SK-N-SH (cell line): ENCODE measurements around the gene SND1. TPM values are rescaled to one million over a fixed set of nuclear protein-coding genes. Genes with fewer than 3 reads are reported as not detected.

Source experiments
- CTCF ChIA-PET: fragments of 300-600, 350-600 bp; formaldehyde crosslinking; extraction: SDS; loops from one replicate; lab custom pipeline; 2021; lab: Yijun Ruan, JAX
- POLR2A ChIA-PET: fragments of 350-600 bp; sonication (Branson Sonifier 250); formaldehyde crosslinking; extraction: SDS; loops from one replicate; lab custom pipeline; 2020; ENCODE audit warnings: antibody characterized with exemption, inconsistent platforms; lab: Yijun Ruan, JAX
- DNase-seq: peaks from one replicate; pipeline ENCODE4 v3.0.0; 2012
- H2AFZ ChIP-seq: fragments of 200-600 bp; sonication (generic); 2 replicates; pipeline ENCODE4 v1.8.1; 2016; ENCODE audit warnings: antibody characterized with exemption, mild to moderate bottlenecking, low read depth
- H3F3A ChIP-seq: fragments of 200-600 bp; sonication (generic); replicated peaks from 2 replicates; pipeline ENCODE3; 2016; ENCODE audit warnings: antibody characterized with exemption, mild to moderate bottlenecking; ENCODE audit not compliant: insufficient read depth
- H3K27ac ChIP-seq, 2 experiments: fragments of 200-500 bp in 1 of 2; fragments of 200-600 bp in 1 of 2; sonication (Bioruptor generic) in 1 of 2; sonication (generic), shearing (Covaris generic) in 1 of 2; 2 replicates each; pipeline versions ENCODE4 v1.5.1 to v1.6.1; 2014 to 2016; ENCODE audit warnings: low read depth in 2 of 2, inconsistent platforms in 1 of 2, low read length in 1 of 2, mild to moderate bottlenecking in 1 of 2, mixed read lengths in 1 of 2
- H3K27me3 ChIP-seq: fragments of 200-600 bp; sonication (generic), shearing (Covaris generic); 2 replicates; pipeline ENCODE4 v1.6.1; 2016; ENCODE audit warnings: mixed run types; ENCODE audit not compliant: insufficient read depth
- H3K36me3 ChIP-seq, 2 experiments: fragments of 200-500 bp in 1 of 2; fragments of 200-600 bp in 1 of 2; sonication (Bioruptor generic) in 1 of 2; sonication (generic) in 1 of 2; replicated peaks in 1 of 2; 2 replicates each; pipeline versions ENCODE3 to v1.5.1; 2014 to 2016; ENCODE audit warnings: low read length in 1 of 2, mild to moderate bottlenecking in 1 of 2; ENCODE audit not compliant: insufficient read depth in 2 of 2, control insufficient read depth in 1 of 2
- H3K4me1 ChIP-seq, 2 experiments: fragments of 200-500 bp in 1 of 2; fragments of 200-600 bp in 1 of 2; sonication (Bioruptor generic) in 1 of 2; sonication (generic), shearing (Covaris generic) in 1 of 2; 2 replicates each; pipeline versions ENCODE4 v1.5.1 to v1.6.1; 2014 to 2016; ENCODE audit warnings: low read depth in 1 of 2, low read length in 1 of 2, mixed run types in 1 of 2; ENCODE audit not compliant: insufficient read depth in 2 of 2, control insufficient read depth in 1 of 2
- H3K4me2 ChIP-seq: fragments of 200-600 bp; sonication (generic), shearing (Covaris generic); 2 replicates; pipeline ENCODE4 v1.6.1; 2017; ENCODE audit warnings: mixed run types
- H3K4me3 ChIP-seq, 2 experiments: fragments of 200-500 bp in 1 of 2; fragments of 200-600 bp in 1 of 2; sonication (Bioruptor generic) in 1 of 2; sonication (generic), shearing (Covaris generic) in 1 of 2; 2 replicates each; pipeline versions ENCODE4 v1.5.1 to v1.8.1; 2014 to 2016; ENCODE audit warnings: low read depth in 2 of 2, inconsistent platforms in 1 of 2, low read length in 1 of 2, mild to moderate bottlenecking in 1 of 2, mixed read lengths in 1 of 2, moderate library complexity in 1 of 2
- H3K79me2 ChIP-seq: fragments of 200-600 bp; sonication (generic); 2 replicates; pipeline ENCODE4 v1.8.1; 2017; ENCODE audit warnings: mild to moderate bottlenecking; ENCODE audit not compliant: insufficient read depth
- H3K9ac ChIP-seq: fragments of 200-600 bp; sonication (generic); 2 replicates; pipeline ENCODE4 v1.6.1; 2017; ENCODE audit warnings: mixed run types
- H3K9me2 ChIP-seq: fragments of 200-600 bp; sonication (generic); 2 replicates; pipeline ENCODE4 v1.6.1; 2017; ENCODE audit warnings: mixed run types
- H3K9me3 ChIP-seq: fragments of 200-600 bp; sonication (generic); 2 replicates; pipeline ENCODE4 v1.6.1; 2017; ENCODE audit warnings: mixed run types, mild to moderate bottlenecking, moderate library complexity
- H4K20me1 ChIP-seq: fragments of 200-600 bp; sonication (generic); 2 replicates; pipeline ENCODE4 v1.6.1; 2017; ENCODE audit warnings: mild to moderate bottlenecking, mixed run types; ENCODE audit not compliant: insufficient read depth
- ELF1 ChIP-seq: IDR thresholded peaks from 2 replicates; pipeline ENCODE4 v1.4.0; 2012
- EP300 ChIP-seq, 2 experiments: IDR thresholded peaks; 2 replicates each; pipeline versions ENCODE4 v1.4.0 to v1.6.1; 2012; ENCODE audit warnings: borderline replicate concordance in 1 of 2, low read depth in 1 of 2, low read length in 1 of 2
- FOXM1 ChIP-seq: IDR thresholded peaks from 2 replicates; pipeline ENCODE4 v1.4.0; 2012; ENCODE audit warnings: low read depth, mild to moderate bottlenecking
- GABPA ChIP-seq: IDR thresholded peaks from 2 replicates; pipeline ENCODE4 v1.4.0; 2012; ENCODE audit warnings: low read depth, mild to moderate bottlenecking
- GATA2 ChIP-seq: sonication (generic); formaldehyde crosslinking; IDR thresholded peaks from 2 replicates; pipeline ENCODE4 v1.5.0; 2020; ENCODE audit warnings: mild to moderate bottlenecking, missing genetic modification reagents
- JUND ChIP-seq: IDR thresholded peaks from 2 replicates; pipeline ENCODE4 v1.4.0; 2012
- NFIC ChIP-seq: IDR thresholded peaks from 2 replicates; pipeline ENCODE4 v1.4.0; 2012; ENCODE audit warnings: borderline replicate concordance
- NRF1 ChIP-seq: IDR thresholded peaks from 2 replicates; pipeline ENCODE4 v1.6.1; 2012; ENCODE audit warnings: low read depth, mild to moderate bottlenecking, low read length
- PBX3 ChIP-seq: IDR thresholded peaks from 2 replicates; pipeline ENCODE4; 2012
- POLR2AphosphoS5 ChIP-seq: IDR thresholded peaks from 2 replicates; pipeline ENCODE4 v1.6.1; 2012; ENCODE audit warnings: low read depth, low read length
- RAD21 ChIP-seq: IDR thresholded peaks from 2 replicates; pipeline ENCODE4 v1.6.1; 2012; ENCODE audit warnings: mild to moderate bottlenecking, low read length
- RXRA ChIP-seq: IDR thresholded peaks from 2 replicates; pipeline ENCODE4 v1.4.0; 2012; ENCODE audit warnings: low read depth, mild to moderate bottlenecking, borderline replicate concordance
- SIN3A ChIP-seq: IDR thresholded peaks from 2 replicates; pipeline ENCODE4 v1.6.1; 2012; ENCODE audit warnings: low read depth, mild to moderate bottlenecking, low read length, moderate library complexity, borderline replicate concordance
- TAF1 ChIP-seq: IDR thresholded peaks from 2 replicates; pipeline ENCODE4 v1.6.1; 2012; ENCODE audit warnings: low read depth, mild to moderate bottlenecking, low read length, moderate library complexity, borderline replicate concordance
- TEAD4 ChIP-seq: IDR thresholded peaks from 2 replicates; pipeline ENCODE4 v1.4.0; 2012; ENCODE audit warnings: mild to moderate bottlenecking, borderline replicate concordance; ENCODE audit not compliant: insufficient read depth
- WGBS: methylation state at CpG from one replicate; pipeline ENCODE4 v1.1.6; 2017; ENCODE audit warnings: low lambda C conversion rate; 5-methylcytosine and 5-hydroxymethylcytosine counted together
- polyA plus RNA-seq, 3 experiments: library from polyadenylated mRNA; depleted of rRNA; stranded (reverse); fragments of >200 nt; gene quantifications; 2 replicates each; pipeline ENCODE4 v1.2.3, GENCODE V29; 2012

Gene SND1
- polyA plus RNA-seq, 1 of the 3 experiments (the other 2 are of a cell fraction): 165 TPM

GRCh38 chr7:127741764-127742375 lies 89.9 kb downstream of the SND1 start:
- H3K4me1 ChIP-seq: peaks cover 0 to 12% of the 10 kb centered on the region in 2 experiments; a peak in 2 of 4 replicates
- no peak for DNase-seq
- H3K79me2 ChIP-seq: peaks cover 82% of the 10 kb centered on the region
- no peaks in the 10 kb centered on the region for H3K9me3 ChIP-seq
- TF ChIP-seq FOXM1 (no peak), GATA2 (CRISPR knock-in tag) (no peak), NRF1 (no peak), EP300 (IDR thresholded peaks at IDR 0.05; ENCODE audit: borderline replicate concordance in 1 of 2, low read depth in 1 of 2, low read length in 1 of 2) (no peak), NFIC (no peak), PBX3 (no peak), GABPA (no peak), SIN3A (no peak), RXRA (no peak), TAF1 (no peak), ELF1 (no peak)
- H3K9ac ChIP-seq: no peak overlapping the region
- no peak overlapping the region for H3K27ac ChIP-seq
- H3K4me2 ChIP-seq: no peak overlapping the region
- H4K20me1 ChIP-seq: peaks cover 59% of the 10 kb centered on the region
- POLR2A ChIA-PET: no interaction called here
- H3F3A ChIP-seq: no peaks in the 10 kb centered on the region
- H3K4me3 ChIP-seq: no peak overlapping the region
- 97% methylated on average over 3 of the region's 3 CpGs for WGBS
- H3K27me3 ChIP-seq: no peaks in the 10 kb centered on the region
- no peak overlapping the region for H2AFZ ChIP-seq
- no peaks in the 10 kb centered on the region for H3K9me2 ChIP-seq
- H3K36me3 ChIP-seq: peaks cover 25 to 61% of the 10 kb centered on the region in 2 experiments
- CTCF ChIA-PET: interaction anchor here (1.0 to 1.9 kb wide), 3 partner anchors 11 to 51 kb away, joined by 3 to 5 read pairs (median 3); no protein-coding TSS in a partner anchor

GRCh38 chr7:127745445-127745844 lies 93.5 kb downstream of the SND1 start:
- H3K27me3 ChIP-seq: no peaks in the 10 kb centered on the region
- TF ChIP-seq TEAD4 (no peak), POLR2AphosphoS5 (no peak), JUND (no peak), TAF1 (no peak), RAD21 (no peak), GATA2 (CRISPR knock-in tag) (no peak), EP300 (IDR thresholded peaks at IDR 0.05; ENCODE audit: borderline replicate concordance in 1 of 2, low read depth in 1 of 2, low read length in 1 of 2) (no peak)
- TF ChIP-seq, all 33 proteins: peak for 0
- Histone ChIP-seq H3K79me2 (peaks cover 83% of the 10 kb centered on the region), H2AFZ (no peak overlapping the region), H3K9me2 (no peaks in the 10 kb centered on the region), H3K9me3 (no peaks in the 10 kb centered on the region), H3K36me3 (peaks cover 15 to 48% of the 10 kb centered on the region in 2 experiments), H3K27ac (no peak overlapping the region), H3K9ac (no peak overlapping the region), H3F3A (no peaks in the 10 kb centered on the region), H3K4me3 (no peak overlapping the region), H3K4me1 (no peaks in the 10 kb centered on the region; a peak in 1 of 4 replicates), H4K20me1 (peaks cover 55% of the 10 kb centered on the region), H3K4me2 (no peak overlapping the region)
- ChIA-PET POLR2A (no interaction called here), CTCF (interaction anchor here (0.9 to 1.8 kb wide), 5 partner anchors 18 to 48 kb away, joined by 3 to 4 read pairs (median 3); no protein-coding TSS in a partner anchor)
- 97% methylated on average over 1 of the region's 1 CpG for WGBS
- DNase-seq: no peak
